ENCODE measurements around the gene TSC22D3. TPM values are rescaled to one million over a fixed set of nuclear protein-coding genes. Genes with fewer than 3 reads are reported as not detected.
"Not testable (repeated sequence)": the region's sequence is repeated elsewhere in the genome, so short reads cannot be mapped to it uniquely, and the experiment has no call there.

TSC22D3 gene
- total RNA-seq, 1 donor from 2014 or later = 25.9 TPM

DNA sequence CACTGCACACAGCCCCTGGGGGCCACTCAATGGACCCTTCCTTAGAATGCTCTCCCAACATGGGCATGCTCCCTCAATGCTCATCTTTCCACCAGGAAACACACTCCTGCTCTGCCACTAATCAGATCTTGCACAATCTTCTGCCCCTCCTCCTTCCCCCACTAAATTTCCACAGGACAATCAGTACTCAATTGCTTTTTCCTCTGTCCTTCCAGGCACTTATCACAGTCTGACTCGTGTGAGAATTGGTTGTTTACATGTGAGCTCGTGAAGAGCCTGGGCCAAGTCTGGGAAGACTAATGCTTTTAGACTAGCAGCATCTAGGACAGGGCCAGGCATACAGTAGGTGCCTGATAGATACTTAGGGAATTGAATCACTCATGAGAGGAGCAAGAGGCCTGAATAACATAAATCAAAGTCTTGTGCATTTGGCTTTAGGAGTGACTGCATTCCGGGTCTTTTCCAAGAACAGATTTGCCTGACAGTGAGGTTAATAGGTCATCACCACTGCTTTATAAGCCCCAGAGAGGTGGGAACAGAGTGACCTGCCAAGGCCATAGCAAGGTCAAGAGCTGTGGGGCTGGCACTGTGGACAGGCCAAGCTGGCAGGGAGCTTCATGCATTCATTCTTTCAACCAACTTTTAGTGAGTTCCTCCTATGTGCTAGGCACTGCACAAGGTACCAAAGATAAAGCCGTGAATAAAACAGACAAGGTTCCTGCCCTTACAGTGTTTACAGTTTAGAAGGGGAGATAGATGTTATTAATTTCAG is 92.3 kb downstream of the TSC22D3 start:
- no peak for DNase-seq (ENCODE audit: low read depth, low spot score)

DNA sequence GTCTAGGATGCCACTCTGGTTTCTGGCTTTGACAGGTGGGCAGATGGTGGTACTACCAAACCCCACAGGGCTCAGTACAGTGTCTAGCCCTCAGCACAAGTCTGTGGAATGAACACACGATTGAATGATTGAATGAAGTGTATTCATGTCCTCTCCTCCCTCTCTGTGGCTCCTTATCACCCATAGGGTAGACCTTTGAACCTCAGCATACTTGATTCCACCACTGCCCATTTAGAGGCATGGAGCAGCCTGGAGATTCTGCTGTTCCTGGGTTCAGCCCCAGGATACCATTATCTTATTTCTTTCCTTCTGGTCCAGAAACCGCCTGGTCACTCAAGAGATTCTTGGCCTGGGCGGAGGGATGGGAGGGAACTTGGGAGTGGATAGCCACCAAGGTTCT is 93.3 kb downstream of the TSC22D3 start:
- DNase-seq (ENCODE audit: low read depth, low spot score) = no peak

DNA sequence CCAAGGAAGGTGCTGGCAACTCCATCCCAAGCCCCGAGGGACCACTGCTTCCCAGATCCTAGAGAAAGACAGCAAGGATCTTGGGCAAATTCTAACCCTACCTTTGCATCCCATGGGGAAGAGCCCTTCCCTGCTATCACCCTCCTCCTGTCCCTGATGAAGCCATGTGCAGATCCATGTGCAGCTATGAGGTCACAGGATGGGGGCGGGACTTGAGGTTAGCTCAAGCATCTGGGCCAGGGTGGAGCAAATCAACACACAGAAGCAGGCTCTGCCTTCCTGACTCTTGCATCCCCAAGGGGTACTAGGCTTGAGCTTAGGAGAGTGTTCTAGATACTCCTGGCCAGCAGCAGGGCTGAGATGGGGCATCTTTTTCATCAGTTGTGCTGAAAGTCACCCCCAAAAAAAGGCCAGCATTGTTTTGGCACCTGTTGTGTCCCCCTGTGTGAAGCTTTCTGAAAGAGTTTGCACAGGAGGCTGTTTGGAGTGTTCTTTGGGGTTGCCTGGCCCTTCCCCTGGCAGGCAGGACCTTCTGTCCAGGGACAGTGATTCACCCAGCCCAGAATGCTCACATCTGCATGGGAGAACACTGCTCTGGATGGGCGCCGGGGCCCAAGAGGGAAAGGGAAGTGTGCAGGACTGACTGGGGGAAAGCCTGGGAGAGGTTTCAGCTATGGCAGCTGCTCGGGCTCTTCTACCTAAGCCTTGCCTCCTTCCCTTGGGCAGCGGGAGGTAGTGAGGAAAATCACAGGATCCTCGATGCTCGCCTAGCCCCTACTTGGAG is 96.4 kb downstream of the TSC22D3 start:
- DNase-seq (ENCODE audit: low read depth, low spot score) = no peak

DNA sequence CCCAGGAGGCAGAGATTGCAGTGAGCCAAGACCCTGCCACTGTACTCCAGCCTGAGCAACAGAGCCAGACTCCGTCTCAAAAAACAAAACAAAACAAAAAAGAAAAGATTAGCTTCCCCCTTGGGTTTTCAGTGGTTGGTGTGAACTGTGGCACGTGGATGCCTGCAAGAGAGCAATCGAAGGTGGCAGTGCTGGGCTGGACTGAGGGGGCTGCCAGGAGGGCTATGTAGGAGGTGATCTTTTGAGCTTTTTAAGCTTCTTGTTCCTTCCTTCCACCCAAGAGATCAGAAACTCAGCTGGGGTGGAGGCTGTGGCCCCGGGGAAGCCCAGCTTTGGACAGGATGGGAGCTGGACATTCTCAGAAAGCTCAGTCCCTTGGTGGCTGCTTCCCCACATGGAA is 97.7 kb downstream of the TSC22D3 start:
- DNase-seq (ENCODE audit: low read depth, low spot score) = no peak

DNA sequence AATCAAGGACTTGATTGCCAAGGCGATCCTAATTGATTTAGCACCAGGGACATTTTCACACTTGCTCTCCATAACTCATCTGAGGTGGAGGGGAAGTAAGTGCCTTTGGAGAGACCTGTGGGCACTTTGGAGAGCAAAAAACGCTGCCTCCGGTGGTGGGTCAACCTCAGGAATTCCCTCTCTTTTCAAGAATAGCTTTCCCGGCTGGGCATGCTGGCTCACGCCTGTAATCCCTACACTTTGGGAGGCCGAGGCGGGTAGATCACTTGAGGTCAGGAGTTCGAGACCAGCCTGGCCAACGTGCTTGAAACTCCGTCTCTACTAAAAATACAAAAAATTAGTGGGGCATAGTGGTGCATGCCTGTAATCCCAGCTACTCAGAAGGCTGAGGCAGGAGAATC is 98.1 kb downstream of the TSC22D3 start:
- DNase-seq (ENCODE audit: low read depth, low spot score) = no peak

DNA sequence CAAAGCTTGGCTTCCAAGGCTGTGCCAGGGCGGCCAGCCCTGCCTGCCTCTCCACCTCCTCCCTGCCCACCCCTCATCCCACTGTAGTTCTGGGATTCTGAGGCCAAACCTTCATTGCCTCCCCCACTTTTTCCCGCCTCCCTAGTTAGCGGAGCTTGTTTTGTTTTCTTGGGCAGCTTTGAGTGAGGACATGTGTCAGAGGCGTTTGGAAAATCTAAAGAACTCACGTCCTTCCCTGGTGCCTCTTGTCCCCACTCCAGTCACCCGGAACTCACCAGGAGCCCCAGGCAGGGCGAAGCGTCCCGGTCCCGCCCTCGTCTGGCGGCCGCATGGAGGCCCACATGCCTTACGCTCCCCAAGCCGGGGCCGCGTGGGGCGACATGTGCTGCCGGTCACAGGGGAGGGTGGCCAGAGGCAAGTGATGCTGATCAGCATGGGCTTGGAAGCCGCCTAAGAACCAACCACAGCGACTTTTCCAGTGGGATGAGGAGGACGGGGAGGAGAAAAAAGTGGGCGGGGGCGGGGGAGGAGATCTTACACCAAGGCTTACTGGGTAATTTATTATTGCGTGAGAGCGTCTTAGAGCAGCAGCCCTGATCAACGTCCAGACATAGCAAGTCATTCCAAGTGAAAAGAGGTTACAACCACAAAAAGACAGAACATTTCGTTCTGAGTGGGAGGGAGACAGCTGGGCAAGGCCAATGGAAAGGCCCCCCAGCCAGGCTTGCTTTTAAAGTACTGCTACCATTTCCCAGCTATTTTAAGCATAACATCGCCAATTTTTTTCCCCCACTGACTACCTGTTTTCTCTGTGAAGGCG is 98.8 kb downstream of the TSC22D3 start:
- DNase-seq (ENCODE audit: low read depth, low spot score) = no peak

DNA sequence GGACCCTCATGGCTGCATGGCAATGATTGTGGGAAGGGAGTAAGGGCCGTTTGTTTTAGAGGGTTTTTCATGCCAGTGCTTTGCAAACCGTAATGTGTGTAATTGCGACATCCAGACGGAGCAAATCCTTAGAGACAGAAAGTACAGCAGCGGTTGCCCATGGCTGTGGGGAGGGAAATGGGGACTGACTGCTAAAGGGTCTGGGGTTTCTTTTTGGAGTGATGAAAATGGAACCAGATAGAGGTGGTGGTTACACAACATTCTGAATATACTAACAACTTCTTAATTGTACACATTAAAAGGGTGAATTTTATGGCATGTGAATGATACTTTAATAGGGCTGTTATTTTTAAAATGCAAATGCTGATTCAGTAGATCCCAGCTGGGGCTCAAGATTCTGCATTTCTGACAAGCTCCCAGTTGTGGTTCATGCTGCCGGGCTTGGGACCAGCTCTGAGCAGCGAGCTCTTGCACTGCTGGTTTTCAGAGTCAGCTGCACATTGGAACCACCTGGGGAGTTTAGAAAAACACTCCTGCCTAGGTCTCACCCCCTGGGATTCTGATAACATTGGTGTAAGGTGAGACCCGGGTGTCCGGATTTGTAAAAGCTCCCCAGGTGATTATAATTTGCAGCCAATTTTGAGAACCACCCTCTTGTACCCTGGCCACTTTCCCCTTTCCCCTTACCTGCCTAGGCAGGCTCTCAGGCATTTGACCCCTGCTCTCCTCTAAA is 99.6 kb downstream of the TSC22D3 start:
- DNase-seq (ENCODE audit: low read depth, low spot score) = no peak

DNA sequence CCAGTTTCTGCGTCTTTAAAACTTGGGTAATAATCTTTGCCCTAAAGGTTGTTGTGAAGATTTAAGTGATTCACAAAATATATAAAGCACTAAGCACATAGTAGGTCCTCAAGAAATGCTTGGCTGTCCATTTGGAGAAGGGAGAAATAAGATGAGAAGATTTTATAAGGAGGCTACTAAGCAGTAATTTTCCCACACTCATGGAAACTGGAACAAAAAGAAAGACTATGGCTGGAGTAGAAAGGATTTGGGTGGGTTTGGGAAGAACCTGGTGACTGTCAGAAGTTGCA is 100.3 kb downstream of the TSC22D3 start:
- no peak for DNase-seq (ENCODE audit: low read depth, low spot score)

DNA sequence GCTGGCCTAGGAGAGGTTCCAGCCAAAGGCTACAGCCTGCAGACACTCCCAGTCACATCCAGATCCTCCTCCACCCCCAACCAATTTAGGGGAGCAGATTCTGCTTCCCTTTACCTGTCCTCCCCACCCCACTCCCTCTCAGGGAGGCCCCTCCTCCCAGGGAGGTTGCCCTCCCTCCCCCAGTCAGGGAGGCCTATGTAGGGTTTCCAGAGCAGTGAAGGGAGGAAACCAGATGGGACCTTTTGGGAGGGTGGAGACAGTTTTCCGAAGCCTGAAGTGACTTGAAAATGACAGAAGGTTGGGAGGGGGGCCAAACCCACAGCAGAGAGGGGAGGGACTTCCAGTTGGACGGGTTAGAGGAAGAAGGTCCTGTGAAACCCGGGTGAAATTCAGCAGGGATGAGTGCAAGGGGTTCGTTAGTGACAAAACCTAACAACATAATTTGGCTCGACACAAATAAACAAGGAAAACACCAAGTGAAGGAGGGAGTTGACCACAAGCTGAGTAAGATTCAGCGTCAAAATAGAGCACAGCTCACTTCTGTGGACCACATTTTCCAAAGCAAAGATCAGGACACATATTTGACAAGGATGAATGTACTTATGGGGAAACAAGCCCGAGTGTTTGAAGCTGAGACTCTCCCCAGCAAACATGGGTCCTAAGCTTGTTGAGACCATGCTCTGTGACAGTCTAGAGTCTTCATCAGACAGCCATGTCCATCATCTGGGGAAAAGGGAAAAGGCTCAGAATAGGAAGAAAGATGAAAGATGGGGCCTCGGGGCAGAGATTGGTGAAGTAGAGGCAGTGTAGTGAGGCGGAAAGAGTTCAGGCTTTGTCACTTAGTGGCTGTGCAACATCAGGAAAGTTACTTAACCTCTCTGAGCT is 100.9 kb downstream of the TSC22D3 start:
- no peak for DNase-seq (ENCODE audit: low read depth, low spot score)

DNA sequence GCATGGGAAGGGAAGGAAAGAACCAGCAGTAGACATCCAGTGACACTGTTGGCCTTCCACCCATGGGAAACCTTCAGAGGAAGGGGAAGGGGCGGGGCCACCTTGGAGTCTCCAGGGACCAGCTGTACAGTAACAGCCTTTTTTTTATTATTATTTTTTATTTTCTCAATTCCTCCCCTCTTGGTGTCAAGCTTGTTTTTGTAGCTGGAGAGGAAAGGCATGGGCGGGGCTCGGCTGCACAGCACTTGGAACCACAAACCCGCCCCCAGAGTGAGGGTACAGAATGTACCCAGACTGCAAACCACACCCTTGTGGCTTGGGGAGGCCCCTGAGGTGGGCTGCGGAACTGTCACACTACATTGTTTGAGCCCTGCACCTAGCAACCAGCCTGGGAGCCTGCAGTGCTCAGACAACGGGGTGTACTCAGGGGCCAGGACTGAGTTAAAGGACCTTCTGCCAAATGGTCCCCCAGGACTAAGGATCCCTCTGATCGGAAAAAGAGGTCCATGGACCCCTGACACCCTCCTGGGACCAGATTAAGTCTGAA is 101.6 kb downstream of the TSC22D3 start:
- no peak for DNase-seq (ENCODE audit: low read depth, low spot score)

DNA sequence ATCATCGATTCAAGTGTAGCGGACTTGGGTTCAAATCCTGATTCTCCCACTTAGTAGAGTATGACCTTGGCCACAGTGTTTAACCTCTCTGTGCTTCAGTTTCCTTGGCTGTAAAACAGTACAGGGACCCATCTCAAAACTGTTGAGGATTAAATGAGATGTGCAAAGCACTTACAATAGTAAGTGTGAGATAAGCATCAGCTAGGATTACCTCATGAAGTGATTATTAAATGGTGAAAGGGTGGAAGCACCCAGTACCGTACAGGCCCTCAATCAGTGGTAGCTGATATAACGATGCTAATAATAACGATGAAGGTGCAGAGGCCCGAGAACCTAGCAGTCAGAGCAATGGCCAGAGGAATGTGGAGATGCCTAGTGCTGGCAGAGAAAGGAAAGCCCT is 102.2 kb downstream of the TSC22D3 start:
- DNase-seq (ENCODE audit: low read depth, low spot score) = no peak

DNA sequence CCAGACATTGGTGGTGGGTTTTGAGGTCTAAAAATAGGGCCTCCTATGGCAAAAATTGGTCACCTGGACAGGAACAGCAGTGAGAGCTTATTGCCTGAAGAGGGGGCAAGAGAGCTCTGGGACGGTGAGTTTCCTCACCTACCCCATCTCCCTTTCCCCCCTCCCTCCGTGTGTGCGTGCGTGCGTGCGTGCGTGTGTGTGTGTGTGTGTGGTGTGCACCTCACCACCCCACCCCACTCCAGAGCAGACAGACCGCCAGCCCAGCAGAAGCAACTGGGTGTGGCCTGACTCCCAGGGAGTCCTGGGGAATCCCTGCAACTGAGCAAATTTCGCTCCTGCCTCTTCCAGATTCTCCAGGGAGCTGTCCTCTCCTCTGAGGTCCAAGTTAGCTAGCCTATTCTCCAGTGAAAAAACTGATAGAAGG is 102.6 kb downstream of the TSC22D3 start:
- no peak for DNase-seq (ENCODE audit: low read depth, low spot score)

DNA sequence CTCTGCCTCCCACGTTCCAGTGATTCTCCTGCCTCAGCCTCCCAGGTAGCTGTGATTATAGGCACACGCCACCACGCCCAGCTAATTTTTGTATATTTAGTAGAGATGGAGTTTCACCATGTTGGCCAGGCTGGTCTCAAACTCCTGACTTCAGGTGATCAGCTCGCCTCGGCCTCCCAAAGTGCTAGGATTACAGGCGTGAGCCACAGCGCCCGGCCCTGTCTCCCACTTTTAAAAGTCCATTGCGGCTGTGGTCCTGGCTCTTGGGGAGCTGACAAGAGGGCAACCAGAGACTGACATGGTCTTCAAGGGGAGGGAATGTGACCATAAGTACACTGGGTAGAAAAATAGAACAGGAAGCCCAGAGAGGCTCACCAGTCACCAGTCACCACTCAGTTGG is 104.3 kb downstream of the TSC22D3 start:
- not testable (repeated sequence) for DNase-seq (ENCODE audit: low read depth, low spot score)

DNA sequence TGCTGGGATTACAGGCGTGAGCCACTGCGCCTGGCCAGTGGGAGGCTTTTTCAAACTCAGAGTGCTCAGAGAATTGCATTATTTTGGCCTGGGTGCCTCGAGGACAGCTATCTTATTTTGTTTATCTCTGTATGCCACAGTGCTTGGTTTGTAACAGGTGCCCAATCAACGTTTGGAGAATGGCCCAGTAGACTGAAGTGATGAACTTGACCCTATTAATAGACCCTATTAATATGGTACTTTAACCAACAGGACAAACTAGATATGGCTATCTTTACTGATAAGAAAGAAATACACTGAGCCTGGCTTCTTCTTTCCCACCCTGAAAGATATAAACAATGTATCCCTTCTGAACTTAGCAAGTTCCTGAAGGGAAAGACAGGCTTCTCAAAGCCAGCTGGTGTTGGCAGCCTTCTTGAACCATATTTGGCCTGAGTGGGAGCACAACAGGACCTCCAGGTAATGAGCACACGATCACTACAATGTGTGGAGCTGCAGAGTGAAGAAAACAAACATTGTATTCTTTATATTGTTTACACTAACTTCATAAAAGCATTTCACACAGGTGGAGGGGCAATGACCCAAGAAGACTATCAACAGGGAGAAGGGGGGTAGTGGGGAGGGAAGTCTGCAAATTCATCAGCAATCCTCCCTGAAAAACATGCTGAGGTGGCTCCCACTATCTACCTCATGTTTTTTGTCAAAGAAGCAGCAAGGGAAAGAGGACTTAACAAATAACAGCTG is 105.5 kb downstream of the TSC22D3 start:
- no peak for DNase-seq (ENCODE audit: low read depth, low spot score)

DNA sequence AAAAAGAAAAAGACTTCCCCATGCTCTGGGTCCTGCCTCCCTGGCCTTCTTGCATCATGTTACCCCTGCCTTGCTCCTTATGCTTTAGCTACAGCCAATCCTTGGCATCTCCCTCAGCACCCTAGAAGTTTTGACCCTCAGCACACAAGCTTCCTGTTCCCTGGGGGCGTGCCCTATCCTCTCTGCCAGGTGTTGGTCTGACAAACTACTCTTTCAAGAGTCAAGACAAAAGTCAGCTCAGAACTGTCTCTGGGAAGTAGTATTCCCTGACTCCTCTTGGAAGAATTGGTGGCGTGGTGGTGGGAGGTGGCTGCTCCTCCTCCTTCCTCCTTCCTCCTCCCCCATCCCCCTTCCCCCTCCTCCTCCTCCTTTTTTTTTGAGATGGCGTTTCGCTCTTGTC is 106.3 kb downstream of the TSC22D3 start:
- DNase-seq (ENCODE audit: low read depth, low spot score) = no peak

DNA sequence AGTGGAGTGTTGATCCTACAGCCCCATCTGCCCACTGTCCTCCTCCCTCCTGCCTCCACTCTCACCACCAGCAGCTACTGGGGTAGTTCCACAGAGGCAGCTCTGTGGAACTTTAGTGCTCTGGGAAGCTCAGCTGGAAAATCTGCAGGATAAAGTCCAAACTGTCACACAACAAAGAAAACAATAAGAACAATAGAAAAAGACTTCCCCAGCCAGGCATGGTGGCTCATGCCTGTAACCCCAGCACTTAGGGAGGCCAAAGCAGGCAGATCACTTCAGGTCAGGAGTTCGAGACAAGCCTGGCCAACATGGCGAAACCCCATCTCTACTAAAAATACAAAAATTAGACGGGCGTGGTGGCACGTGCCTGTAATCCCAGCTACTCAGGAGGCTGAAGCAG is 106.9 kb downstream of the TSC22D3 start:
- not testable (repeated sequence) for DNase-seq (ENCODE audit: low read depth, low spot score)

DNA sequence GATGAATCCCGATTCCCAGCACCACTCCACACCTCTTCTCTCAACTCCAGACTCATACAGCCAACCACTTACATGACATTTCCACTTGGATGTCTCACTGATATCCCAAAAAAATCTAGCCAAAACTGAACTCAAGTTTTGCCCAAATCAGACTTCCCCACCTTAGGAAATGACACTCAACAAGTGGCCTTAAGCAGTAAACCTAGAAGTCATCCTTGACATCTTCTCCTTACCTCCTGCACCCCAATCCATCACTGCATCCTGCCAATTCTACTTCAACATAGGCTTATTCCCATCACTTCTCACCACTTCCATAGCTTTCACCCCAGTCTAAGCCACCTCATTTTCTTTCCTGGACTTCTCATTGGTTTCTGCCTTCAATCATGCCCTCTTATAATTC is 108.2 kb downstream of the TSC22D3 start:
- DNase-seq (ENCODE audit: low read depth, low spot score) = no peak

DNA sequence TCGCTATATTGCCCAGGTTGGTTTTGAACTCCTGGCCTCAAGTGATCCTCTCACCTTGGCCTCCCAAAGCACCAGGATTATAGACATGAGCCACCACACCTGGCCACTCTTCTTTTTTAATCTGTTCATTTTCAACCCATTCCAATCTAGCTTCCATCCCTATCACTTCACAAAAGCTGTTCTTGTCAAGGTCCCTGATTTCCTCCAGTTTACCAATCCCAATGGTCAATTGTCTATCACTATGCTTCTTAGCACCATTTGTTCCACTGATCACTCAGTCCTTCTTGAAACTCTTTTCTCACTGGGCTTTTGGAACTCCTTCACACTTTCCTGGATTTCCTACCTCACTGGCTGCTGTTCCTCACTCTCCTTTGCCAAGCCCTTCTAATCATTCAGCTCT is 108.7 kb downstream of the TSC22D3 start:
- no peak for DNase-seq (ENCODE audit: low read depth, low spot score)
